ENCODE measurements around the gene ARHGEF2.
"Not testable (repeated sequence)": the region's sequence is repeated elsewhere in the genome, so short reads cannot be mapped to it uniquely, and the experiment has no call there.

Gene ARHGEF2

DNA sequence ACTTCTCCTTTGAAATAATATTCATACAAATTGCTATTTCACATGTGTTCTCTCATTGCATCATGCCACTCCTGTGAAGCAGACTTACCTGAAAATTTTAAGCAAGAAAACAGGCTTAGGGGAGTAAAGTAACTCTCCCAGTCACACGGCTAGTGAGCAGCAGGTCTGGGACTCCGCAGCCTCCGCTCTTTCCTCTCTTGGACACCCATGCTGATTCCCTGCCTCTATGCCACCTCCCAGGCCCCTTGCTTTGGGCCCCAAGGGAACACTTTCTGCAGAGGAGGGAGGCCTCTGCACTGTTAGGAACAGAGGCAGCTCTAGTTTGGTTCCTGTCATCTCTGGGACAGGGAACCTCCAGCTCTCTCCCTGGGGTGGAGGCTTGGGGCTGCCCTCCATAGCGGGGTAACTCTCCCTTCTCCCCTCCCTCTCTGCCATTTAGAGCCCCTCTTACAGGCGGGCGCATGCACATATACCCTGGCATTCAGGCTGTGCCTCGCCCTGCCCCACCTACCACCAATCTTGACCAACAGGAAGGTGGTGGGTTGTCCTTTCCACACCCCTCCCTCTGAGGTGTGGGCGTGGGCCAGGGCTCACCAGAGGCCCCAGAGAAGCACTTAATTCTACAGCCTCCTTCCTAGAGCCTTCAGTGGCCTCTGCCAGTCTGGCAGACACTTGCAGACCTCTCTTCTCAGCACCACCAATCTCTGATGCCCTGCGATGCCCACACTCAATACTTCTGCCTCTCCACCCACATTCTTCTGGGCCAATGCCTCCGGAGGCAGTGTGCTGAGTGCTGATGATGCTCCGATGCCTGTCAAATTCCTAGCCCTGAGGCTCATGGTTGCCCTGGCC lies 37.1 kb downstream of the ARHGEF2 start, which contains the start of gene RXFP4:
RXFP4 (plus strand) TSS at position 646 of the 852 bp plus-strand sequence; CDS start at position 718, 72 bp downstream.
- no peak for DNase-seq

DNA sequence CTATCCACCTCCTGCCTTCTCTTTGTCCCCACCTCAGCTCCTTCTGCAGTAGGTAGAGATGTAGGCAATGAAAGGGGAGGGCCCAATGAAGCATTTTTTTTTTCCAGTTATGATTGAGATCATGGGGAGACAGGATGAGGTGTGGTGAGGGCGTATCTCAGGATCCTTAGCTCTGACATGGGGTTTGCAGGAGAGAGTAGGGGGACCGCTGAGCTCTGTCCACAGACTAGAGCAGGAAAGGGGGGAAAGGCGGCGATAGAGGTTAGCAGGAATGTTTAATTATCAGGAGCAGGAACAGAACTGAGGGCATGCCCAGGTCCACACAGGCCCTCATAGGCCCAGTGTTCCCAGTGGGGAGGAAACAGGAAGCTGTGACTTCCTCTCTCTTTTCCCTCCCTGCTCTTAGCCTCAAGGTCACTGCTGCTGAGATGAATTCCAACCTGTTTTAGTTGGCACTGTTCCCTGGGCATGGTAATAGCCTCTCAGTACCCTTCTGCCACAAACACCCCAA lies 37.8 kb downstream of the ARHGEF2 start:
- DNase-seq: peak; percentile 60

DNA sequence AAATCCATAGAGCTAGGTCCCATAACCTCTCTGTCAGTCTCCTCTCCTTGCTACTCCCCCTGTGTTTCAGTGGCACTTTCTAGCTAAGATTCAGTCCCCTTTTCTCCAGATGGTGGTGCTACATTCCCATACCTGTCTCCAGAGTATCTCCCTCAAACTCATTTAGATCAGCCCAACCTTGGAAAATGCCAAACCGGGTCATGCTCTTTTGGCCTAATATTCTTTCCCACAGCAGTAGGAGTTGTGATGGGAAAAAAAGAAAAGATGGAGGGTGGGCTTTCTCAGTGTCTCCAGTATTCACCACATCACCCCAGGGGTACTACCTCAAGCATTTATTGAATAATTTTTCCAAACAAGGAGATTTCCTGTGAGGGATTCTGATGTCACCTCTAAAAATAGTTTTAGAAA lies 40.1 kb downstream of the ARHGEF2 start:
- DNase-seq: peak; percentile 78

DNA sequence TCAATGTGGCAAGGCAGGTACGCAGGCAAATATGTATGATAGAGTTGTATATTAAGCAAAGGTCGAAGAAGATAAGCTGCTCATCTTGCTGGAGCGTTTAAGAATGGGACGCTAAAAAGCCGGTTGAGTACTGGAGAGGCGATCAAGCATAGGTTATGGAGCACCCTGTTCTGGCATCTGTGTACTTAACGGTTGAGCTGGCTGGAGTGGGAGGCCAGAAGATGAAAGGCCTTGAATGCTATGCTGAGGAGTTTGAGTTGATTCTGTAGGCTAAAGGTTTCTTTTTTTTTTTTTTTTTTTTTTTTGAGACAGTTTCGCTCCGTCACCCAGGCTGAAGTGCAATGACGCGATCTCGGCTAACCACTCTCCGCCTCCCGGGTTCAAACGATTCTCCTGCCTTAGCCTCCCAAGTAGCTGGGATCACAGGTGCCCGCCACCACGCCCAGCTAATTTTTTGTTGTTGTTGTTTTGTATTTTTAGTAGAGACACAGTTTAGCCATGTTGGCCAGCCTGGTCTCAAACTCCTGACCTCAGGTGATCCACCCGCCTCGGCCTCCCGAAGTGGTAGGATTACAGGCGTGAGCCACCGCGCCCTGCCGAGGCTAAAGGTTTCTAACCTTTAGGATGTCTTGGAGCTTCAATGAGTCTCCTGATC lies 43.3 kb downstream of the ARHGEF2 start:
- DNase-seq: no peak

DNA sequence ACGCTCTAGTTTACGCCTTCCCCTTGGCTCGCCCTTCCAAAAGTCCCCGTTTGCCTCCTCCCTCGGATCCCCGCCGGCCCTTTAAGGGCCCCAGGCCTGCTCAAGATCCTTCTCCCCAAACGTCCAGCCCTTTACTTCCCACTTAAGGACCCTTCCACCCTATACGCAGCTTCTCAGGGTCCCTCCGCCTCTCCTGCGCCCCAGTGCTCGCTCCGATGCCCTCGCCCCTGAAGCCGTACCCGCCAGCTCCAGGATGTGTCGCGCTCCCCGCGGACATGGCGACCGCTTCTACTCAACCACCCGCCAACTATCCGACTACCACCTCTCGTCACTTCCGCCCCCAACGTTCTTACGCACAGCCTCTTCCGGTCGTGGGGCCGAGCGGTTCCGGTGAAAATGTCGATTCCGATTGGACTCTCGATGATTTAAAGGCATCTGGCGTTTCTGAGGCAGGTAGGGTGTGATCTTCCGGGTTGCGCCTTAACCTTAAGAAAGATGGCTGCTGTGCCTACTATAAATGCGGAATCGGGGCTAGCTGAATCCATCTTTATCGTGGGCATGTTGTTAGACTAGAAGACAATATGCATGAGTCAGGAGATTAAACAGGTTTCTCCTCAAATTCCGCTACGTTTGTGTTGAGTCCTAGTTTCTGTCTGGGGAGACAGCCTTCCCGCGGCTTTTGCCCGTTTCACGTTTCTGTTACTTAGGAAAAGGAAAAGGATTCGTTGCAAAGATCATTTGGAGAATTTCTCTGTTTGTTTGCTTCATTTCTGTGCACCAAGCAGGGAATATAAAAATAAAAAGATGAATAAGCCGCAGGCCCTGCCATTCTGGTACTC lies 44.0 kb downstream of the ARHGEF2 start, which contains the start of gene KHDC4:
KHDC4 (minus strand) TSS at position 317 of the 839 bp plus-strand sequence; CDS start at position 277, 40 bp downstream.
- DNase-seq: peak; percentile 99

DNA sequence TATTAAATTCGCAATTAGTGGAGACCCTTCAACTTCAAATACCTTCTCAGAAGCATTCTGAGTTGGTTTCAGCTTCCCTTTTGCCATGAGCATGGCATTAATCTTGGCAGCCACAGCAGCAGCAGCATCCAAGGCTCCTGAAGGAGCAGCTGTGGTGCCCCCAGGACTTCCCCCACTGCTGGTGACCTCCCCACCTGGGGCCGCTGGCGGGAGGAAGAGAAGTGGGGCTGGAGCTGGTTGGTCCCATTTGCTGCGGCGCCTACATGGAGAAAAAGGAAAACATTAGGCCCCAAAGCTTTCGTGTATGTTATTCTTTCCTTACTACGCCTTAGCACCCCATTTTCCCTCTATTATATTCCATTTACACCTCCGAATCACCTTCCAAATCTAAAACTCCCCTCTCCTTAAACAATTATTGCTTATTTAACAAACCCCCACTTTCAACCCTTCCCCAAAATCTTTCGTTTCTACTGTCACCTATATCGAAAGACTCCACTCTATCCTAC lies 44.7 kb downstream of the ARHGEF2 start:
- no peak for DNase-seq

DNA sequence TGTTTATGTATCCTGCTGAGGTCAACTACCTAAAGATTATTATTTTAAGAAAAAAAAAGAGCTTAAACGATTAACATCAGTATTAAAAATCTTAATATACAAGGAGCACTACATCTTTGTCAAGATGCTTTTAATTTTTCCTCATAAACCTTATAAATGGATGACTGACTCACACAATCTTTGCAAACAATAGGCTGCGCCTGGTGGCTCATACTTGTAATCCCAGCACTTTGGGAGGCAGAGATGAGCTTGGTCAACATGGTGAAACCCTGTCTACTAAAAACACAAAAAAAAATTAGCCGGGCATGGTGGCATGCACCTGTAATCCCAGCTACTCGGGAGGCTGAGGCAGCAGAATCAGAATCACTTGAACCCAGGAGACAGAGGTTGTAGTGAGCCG lies 45.9 kb downstream of the ARHGEF2 start:
- no peak for DNase-seq

DNA sequence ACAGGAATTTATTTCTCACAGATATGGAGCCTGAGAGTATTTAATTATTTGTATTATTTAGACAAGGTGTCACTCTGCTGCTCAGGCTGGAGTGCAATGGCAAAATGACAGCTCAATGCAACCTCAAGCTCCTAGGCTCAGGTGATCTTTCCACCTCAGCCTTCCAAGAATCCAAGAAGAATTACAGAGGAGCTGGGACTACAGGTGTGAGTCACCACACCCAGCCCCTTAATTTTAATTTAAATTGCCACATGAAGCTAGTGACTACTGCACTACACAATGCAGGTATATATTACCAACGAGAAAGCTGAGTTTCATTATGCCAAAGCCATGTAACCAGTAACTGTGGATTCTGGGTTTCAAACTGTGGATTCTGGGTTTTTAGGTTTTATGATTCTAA lies 46.3 kb downstream of the ARHGEF2 start:
- no peak for DNase-seq

DNA sequence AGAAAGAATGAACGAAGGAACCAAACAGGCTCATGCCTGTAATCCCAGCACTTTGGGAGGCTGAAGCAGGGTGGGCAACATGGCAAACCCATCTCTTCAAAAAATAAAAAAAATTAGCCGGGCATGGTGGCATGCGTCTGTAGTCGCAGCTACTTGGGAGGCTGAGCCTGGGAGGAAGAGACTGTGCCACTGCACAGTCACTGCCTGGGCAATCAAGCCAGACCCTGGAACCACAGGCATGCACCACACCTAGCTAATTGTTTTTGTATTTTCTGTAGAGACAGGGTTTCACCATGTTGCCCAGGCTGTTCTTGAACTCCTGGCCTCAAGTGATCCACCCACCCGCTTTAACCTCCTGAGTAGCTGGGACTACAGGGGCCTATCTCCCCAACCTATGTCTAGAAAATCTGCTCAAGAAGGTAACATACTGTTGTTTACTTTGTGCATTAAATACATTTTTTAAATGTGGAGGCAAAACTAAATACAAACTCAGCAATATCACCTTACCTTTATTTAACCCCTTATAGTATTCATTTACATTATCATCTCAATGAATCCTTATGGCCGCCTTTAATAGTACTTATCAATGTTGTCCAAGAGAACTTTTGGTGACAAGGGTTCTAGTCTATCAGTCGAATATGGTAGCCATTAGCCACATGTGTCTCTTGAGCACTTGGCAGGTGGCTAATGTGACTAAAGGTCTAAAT lies 46.9 kb downstream of the ARHGEF2 start:
- DNase-seq: no peak

DNA sequence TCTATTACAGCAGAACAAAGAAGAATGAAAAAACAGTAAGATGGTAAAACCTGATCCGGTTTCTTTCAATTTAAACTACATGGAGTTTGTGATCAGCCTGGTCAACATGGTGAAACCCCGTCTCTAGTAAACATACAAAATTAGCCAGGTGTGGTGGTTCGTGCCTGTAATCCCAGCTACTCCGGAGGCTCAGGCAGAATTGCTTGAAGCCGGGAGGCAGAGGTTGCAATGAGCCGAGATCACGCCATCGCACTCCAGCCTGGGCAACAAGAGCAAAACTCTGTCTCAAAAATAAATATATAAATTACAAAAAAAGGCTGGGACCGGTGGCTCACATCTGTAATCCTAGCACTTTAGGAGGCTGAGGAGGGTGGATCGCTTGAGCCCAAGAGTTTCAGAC lies 47.6 kb downstream of the ARHGEF2 start:
- not testable (repeated sequence) for DNase-seq

DNA sequence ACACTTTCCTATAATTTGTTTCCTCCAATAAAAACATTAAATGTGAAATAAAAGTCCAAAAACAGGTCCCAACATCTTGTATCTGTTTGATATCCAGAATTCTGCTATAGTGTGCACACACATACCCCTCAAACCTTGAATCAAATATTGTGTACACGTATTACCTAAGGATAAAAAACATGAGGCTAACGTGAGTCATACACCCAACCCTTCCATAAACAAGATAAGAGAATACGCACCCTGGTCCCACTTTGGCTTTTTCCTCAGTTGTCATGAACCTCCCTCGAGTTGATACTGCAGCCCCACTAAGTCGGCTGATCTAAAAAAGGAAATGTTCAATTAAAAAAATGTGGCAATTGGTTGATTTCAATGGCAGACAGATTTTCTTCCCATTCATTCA lies 49.3 kb downstream of the ARHGEF2 start:
- no peak for DNase-seq

GRCh38 chr1:155925506-155925905 lies 52.8 kb downstream of the ARHGEF2 start:
- DNase-seq: no peak

GRCh38 chr1:155920717-155921116 lies 57.6 kb downstream of the ARHGEF2 start:
- no peak for DNase-seq

DNA sequence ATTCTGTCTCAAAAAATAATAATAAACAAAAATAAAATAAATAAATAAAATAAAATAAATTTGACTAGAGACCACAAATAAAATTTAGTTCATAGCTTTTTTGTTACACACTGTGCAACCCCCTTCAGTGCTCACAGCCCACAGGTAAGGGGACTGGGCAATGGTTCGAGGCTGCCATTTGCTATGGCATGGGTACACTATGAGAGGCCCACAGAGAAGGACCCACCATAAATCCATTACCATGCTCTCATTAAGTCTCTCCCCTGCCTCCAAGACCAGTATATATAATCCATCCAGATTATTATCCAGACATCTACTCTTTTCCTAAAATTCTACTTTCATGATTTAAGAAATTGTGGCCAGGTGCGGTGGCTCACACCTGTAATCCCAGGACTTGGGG lies 58.5 kb downstream of the ARHGEF2 start:
- DNase-seq: no peak

GRCh38 chr1:155918660-155919059 lies 59.7 kb downstream of the ARHGEF2 start:
- DNase-seq: no peak

GRCh38 chr1:155913969-155914757 lies 64.2 kb downstream of the ARHGEF2 start:
- DNase-seq: peak; percentile 57

DNA sequence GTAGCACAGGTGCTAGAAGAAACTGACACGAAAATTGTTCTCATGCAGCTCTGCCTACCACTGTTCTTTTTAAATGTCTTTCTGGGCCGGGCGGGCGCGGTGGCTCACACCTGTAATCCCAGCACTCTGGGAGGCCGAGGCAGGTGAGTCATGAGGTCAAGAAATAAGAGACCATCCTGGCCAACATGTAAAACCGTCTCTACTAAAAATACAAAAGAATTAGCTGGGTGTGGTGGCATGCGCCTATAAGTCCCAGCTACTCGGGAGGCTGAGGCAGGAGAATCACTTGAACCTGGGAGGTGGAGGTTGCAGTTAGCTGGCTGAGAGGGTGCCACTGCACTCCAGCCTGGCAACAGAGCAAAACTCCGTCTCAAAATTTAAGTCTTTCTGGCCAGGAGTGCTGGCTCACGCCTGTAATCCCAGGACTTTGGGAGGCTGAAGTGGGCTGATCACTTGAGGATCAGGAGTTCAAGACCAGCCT lies 66.3 kb downstream of the ARHGEF2 start:
- DNase-seq: no peak

DNA sequence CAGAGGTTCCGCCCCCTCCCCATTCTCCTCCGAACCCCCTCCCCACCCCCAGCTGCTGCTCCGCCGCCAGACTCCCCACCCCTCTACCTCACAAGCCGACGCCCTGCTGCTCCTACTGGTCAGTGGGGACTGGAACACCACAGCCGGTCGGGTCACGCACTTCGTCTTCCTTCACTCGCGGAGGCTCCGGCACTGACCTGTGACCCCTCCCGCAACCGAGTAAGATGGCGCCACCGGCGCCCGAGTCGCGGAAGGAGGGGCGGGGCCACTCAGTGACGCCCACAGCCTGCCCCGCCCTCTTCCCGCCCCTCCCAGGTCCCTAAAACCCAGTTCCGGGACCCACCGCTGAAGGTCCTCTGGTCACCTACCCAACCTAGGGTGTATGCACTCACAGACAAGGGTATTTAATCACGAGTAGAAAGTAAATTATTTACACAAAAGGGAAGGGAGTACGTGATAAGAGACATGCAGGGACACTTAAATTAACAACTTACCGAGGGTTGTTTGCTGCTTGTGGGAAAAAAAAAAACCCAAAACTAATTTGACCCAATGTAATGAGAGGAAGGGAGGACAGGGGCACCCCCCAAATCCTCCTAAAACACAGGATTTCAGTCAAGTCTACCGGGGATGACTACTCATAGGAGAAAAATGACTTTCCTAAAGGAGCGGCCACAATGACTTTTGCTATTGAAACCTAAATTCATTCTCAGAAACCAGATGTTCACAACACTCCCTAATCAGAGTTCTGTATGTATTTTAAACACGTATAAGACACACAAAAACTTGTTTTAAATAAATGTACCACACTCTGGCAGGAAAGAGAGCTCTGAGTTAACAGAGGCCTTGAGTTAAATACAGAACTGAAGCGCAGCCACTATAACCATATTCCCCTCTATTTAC lies 66.9 kb downstream of the ARHGEF2 start, which contains the start of gene RIT1:
RIT1 (minus strand) TSS at position 194 of the 900 bp plus-strand sequence. CDS start 588 bp downstream, outside the sequence.
- DNase-seq: peak; percentile 74

GRCh38 chr1:155910621-155911121 lies 67.7 kb downstream of the ARHGEF2 start:
- peak; percentile 24 for DNase-seq
